Activated CD8-positive, alpha-beta T cell treated with anti-CD3 and anti-CD28 coated beads for 36 hours (primary cell): Measurements from ENCODE around the gene MEIS3. TPM values are rescaled to one million over a fixed set of nuclear protein-coding genes. Genes with fewer than 3 reads are reported as not detected.

ENCODE experiments used
- ATAC-seq: fragments of 200-7000 bp; cut with Tn5 transposase; one replicate; pipeline ENCODE4 v1.10.0; 2021; ENCODE audit warnings: mild to moderate bottlenecking, moderate library complexity
- CTCF ChIA-PET: fragments of 350-600 bp; sonication (Branson Sonifier 250); formaldehyde crosslinking; loops from one replicate; lab custom pipeline; 2021; ENCODE audit warnings: antibody characterized with exemption; lab: Charles Lee
- POLR2A ChIA-PET: fragments of 350-600 bp; sonication (Branson Sonifier 250); formaldehyde crosslinking; loops from one replicate; lab custom pipeline; 2021; ENCODE audit warnings: antibody characterized with exemption; lab: Charles Lee
- DNase-seq: peaks from one replicate; pipeline ENCODE4 v3.0.0-alpha.2; 2020
- H3K27ac Mint-ChIP-seq: one replicate; pipeline ENCODE4 v1.8.0; 2021; ENCODE audit warnings: mild to moderate bottlenecking, mixed read lengths
- H3K27me3 Mint-ChIP-seq: one replicate; pipeline ENCODE4 v1.8.0; 2021; ENCODE audit warnings: mixed read lengths
- H3K36me3 Mint-ChIP-seq: one replicate; pipeline ENCODE4 v1.8.0; 2021; ENCODE audit warnings: low read depth, mixed read lengths
- H3K4me1 Mint-ChIP-seq: one replicate; pipeline ENCODE4 v1.8.0; 2021; ENCODE audit warnings: low read depth, mixed read lengths
- H3K4me3 Mint-ChIP-seq: one replicate; pipeline ENCODE4 v1.8.0; 2021; ENCODE audit warnings: mild to moderate bottlenecking, moderate library complexity, mixed read lengths
- H3K9me3 Mint-ChIP-seq: one replicate; pipeline ENCODE4 v1.8.0; 2021; ENCODE audit warnings: mixed read lengths
- CTCF ChIP-seq: fragments of 200-600 bp; IDR thresholded peaks from one replicate; pipeline ENCODE4 v1.8.0; 2022; ENCODE audit warnings: antibody characterized with exemption, mild to moderate bottlenecking
- intact Hi-C: fragments of 100-400 bp; cut with micrococcal nuclease; formaldehyde crosslinking; loops from one replicate; pipeline ENCODE4 v1.10.0; 2022
- total RNA-seq, 2 experiments: library from RNA; stranded (reverse); gene quantifications; one replicate each; pipeline ENCODE4 v1.2.3, GENCODE V29; 2021

Gene MEIS3
- total RNA-seq, 2 experiments from 2014 or later: not detected

DNA sequence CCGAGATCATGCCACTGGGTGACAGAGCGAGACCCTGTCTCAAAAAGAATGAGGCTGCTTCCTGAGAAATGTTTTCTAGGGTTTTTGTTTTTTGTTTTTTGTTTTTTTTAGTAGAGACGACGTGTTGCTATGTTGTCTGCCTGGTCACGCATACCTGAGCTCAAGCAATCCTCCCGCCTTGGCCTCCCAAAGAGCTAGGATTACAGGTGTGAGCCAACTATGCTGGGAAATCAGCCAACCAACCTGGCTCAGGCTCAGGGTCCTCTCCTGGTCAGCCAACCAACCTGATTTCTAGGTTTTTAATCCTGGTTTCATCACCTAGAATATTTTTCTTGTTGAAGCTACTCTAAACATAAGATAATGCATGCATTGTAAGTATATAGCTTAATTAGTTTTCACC is 62.4 kb downstream of the MEIS3 start:
- peaks cover 16% of the 10 kb centered on the region for H3K4me1 Mint-ChIP-seq
- H3K4me3 Mint-ChIP-seq: no peak overlapping the region
- peaks cover 65% of the 10 kb centered on the region for H3K36me3 Mint-ChIP-seq
- intact Hi-C loops: no loop called here
- DNase-seq (no peak), ATAC-seq (no peak)
- ChIA-PET CTCF (interaction anchor here (0.7 to 1.2 kb wide), 5 partner anchors 12 to 71 kb away, joined by 3 read pairs; no protein-coding TSS in a partner anchor), POLR2A (no interaction called here)
- no peaks in the 10 kb centered on the region for H3K27me3 Mint-ChIP-seq
- no peak overlapping the region for H3K27ac Mint-ChIP-seq
- no peak for TF ChIP-seq CTCF
- no peaks in the 10 kb centered on the region for H3K9me3 Mint-ChIP-seq

GRCh38 chr19:47353307-47353712 is 66.0 kb downstream of the MEIS3 start:
- H3K4me3 Mint-ChIP-seq: no peak overlapping the region
- CTCF ChIA-PET: interaction anchor here (1.0 kb wide), 1 partner anchor 143 kb away, joined by 3 read pairs; no protein-coding TSS in a partner anchor
- H3K36me3 Mint-ChIP-seq: peaks cover 67% of the 10 kb centered on the region
- POLR2A ChIA-PET: no interaction called here
- intact Hi-C loops: no loop called here
- TF ChIP-seq CTCF: no peak
- ATAC-seq (no peak), DNase-seq (no peak)
- no peaks in the 10 kb centered on the region for H3K27me3 Mint-ChIP-seq
- no peak overlapping the region for H3K27ac Mint-ChIP-seq
- peaks cover 2% of the 10 kb centered on the region for H3K9me3 Mint-ChIP-seq
- H3K4me1 Mint-ChIP-seq: peaks cover 42% of the 10 kb centered on the region

Other genes starting within 250 kb of the MEIS3 start
- 10 to 100 TPM; 23.2 to 26.2 TPM for gene BBC3, start 188.3 kb downstream of the MEIS3 start, total RNA-seq
- gene CCDC9, start 163.0 kb downstream of the MEIS3 start, total RNA-seq: 10 to 100 TPM; 24.4 to 27.0 TPM
- gene INAFM1, start 144.6 kb downstream of the MEIS3 start, total RNA-seq: 10 to 100 TPM; 11.4 to 12.7 TPM
- gene C5AR1, start 109.7 kb downstream of the MEIS3 start, total RNA-seq: 1 to 10 TPM in 1 of 2 experiments, under 1 TPM in 1; 0.65 to 2.2 TPM
- gene C5AR2, start 87.4 kb downstream of the MEIS3 start, total RNA-seq: under 1 TPM in 1 of 2 experiments, not detected in 1; 0.18 TPM
- gene DHX34, start 70.2 kb downstream of the MEIS3 start, total RNA-seq: 10 to 100 TPM; 14.2 to 14.9 TPM
- gene SLC8A2, start 52.4 kb upstream of the MEIS3 start, total RNA-seq: under 1 TPM; 0.18 to 0.43 TPM
- 10 to 100 TPM; 10.4 to 11.0 TPM for gene KPTN, start 64.7 kb upstream of the MEIS3 start, total RNA-seq
- gene NAPA, start 95.5 kb upstream of the MEIS3 start, total RNA-seq: 10 to 100 TPM; 43.9 to 47.2 TPM
- under 1 TPM; 0.29 to 0.41 TPM for gene ZNF541, start 153.6 kb upstream of the MEIS3 start, total RNA-seq
- gene BICRA, start 189.6 kb upstream of the MEIS3 start, total RNA-seq: 1 to 10 TPM; 8.7 to 8.8 TPM